GM23248 (cell line): Measurements from ENCODE around the gene ASCL2.

Experiments
- EZH2 ChIP-seq: fragments of 200-600 bp; sonication (generic); IDR thresholded peaks from 2 replicates; pipeline ENCODE4 v1.6.1; 2018; ENCODE audit warnings: antibody characterized with exemption, mild to moderate bottlenecking; ENCODE audit not compliant: insufficient read depth, poor library complexity, severe bottlenecking
- EZH2phosphoT487 ChIP-seq: fragments of 200-600 bp; sonication (generic); IDR thresholded peaks from 2 replicates; pipeline ENCODE4 v1.6.1; 2018; ENCODE audit warnings: antibody characterized with exemption, moderate library complexity, mild to moderate bottlenecking, low read depth; ENCODE audit not compliant: insufficient read depth

- TF ChIP-seq EZH2 (no peak), EZH2phosphoT487 (no peak)
These were observed 19.9 kb downstream of the ASCL2 start for GRCh38 chr11:2250485-2250884.
